SK-N-SH treated with all-trans-retinoic acid at 6 μM for 48 hours (cell line): ENCODE data around the gene NPAS2.

Experiments used
- ARNTL ChIP-seq: fragments of 450-650 bp; formaldehyde crosslinking; IDR thresholded peaks from 2 replicates; pipeline ENCODE4 v1.5.0; 2020; ENCODE audit warnings: low read depth, mild to moderate bottlenecking, moderate library complexity, borderline replicate concordance
- ESRRG ChIP-seq: fragments of 250-450 bp; sonication (Bioruptor Pico); IDR thresholded peaks from 2 replicates; pipeline ENCODE4 v1.6.1; 2021; ENCODE audit warnings: mild to moderate bottlenecking
- PPARA ChIP-seq: fragments of 250-450 bp; sonication (Bioruptor Pico); IDR thresholded peaks from 2 replicates; pipeline ENCODE4 v1.5.0; 2020; ENCODE audit warnings: mild to moderate bottlenecking, borderline replicate concordance
- RARB ChIP-seq: fragments of 250-450 bp; sonication (Bioruptor Pico); IDR thresholded peaks from 2 replicates; pipeline ENCODE4 v1.8.0; 2021; ENCODE audit warnings: mild to moderate bottlenecking, moderate library complexity
- ZFP30 ChIP-seq: fragments of 450-650 bp; formaldehyde crosslinking; IDR thresholded peaks from 2 replicates; pipeline ENCODE4 v1.5.0; 2022; ENCODE audit warnings: mild to moderate bottlenecking, moderate library complexity
- TF ChIP-seq, protein P1 (sequence below): fragments of 250-450 bp; sonication (Bioruptor Pico); IDR thresholded peaks from 2 replicates; pipeline ENCODE4 v1.8.0; 2020; ENCODE audit warnings: mild to moderate bottlenecking, moderate library complexity, borderline replicate concordance
- TF ChIP-seq, protein P2 (sequence below): fragments of 250-450 bp; sonication (Bioruptor Pico); IDR thresholded peaks from 2 replicates; pipeline ENCODE4 v1.5.1; 2020; ENCODE audit warnings: low read depth, mild to moderate bottlenecking, moderate library complexity
- TF ChIP-seq, protein P3 (sequence below): fragments of 250-450 bp; sonication (Bioruptor Pico); IDR thresholded peaks from 2 replicates; pipeline ENCODE4 v1.5.1; 2021; ENCODE audit warnings: mild to moderate bottlenecking, moderate library complexity
- TF ChIP-seq, protein P4 (sequence below): fragments of 250-450 bp; sonication (Bioruptor Pico); IDR thresholded peaks from 2 replicates; pipeline ENCODE4 v1.8.0; 2021; ENCODE audit warnings: low read depth, mild to moderate bottlenecking, moderate library complexity, borderline replicate concordance

DNA sequence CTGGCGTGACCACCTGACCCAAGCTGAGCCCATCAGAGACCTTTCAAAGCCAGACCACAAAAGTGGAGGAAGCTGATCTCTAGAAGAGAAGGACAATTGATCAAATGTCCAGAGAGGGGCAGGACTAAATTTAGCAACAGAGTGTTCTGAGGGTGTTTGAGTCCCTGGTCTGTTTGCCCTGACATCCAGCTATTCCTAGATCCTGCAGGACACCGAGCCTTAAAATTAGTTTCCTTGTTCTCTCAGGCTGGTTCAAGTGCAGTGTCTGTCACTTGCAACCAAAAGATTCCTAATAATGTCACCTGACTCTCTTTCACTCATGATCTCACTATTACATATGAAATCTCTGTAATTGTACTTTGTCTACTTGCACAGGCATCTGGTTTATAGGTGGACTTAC, 33.0 kb upstream of the NPAS2 start:
- TF ChIP-seq, protein P1, sequence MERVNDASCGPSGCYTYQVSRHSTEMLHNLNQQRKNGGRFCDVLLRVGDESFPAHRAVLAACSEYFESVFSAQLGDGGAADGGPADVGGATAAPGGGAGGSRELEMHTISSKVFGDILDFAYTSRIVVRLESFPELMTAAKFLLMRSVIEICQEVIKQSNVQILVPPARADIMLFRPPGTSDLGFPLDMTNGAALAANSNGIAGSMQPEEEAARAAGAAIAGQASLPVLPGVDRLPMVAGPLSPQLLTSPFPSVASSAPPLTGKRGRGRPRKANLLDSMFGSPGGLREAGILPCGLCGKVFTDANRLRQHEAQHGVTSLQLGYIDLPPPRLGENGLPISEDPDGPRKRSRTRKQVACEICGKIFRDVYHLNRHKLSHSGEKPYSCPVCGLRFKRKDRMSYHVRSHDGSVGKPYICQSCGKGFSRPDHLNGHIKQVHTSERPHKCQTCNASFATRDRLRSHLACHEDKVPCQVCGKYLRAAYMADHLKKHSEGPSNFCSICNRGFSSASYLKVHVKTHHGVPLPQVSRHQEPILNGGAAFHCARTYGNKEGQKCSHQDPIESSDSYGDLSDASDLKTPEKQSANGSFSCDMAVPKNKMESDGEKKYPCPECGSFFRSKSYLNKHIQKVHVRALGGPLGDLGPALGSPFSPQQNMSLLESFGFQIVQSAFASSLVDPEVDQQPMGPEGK: no peak
- TF ChIP-seq RARB (no peak), ZFP30 (no peak), PPARA (CRISPR knock-in tag) (no peak), ARNTL (CRISPR knock-in tag) (no peak), ESRRG (CRISPR knock-in tag) (no peak)
- TF ChIP-seq, protein P2, sequence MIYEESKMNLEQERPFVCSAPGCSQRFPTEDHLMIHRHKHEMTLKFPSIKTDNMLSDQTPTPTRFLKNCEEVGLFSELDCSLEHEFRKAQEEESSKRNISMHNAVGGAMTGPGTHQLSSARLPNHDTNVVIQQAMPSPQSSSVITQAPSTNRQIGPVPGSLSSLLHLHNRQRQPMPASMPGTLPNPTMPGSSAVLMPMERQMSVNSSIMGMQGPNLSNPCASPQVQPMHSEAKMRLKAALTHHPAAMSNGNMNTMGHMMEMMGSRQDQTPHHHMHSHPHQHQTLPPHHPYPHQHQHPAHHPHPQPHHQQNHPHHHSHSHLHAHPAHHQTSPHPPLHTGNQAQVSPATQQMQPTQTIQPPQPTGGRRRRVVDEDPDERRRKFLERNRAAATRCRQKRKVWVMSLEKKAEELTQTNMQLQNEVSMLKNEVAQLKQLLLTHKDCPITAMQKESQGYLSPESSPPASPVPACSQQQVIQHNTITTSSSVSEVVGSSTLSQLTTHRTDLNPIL: no peak
- TF ChIP-seq, protein P3, sequence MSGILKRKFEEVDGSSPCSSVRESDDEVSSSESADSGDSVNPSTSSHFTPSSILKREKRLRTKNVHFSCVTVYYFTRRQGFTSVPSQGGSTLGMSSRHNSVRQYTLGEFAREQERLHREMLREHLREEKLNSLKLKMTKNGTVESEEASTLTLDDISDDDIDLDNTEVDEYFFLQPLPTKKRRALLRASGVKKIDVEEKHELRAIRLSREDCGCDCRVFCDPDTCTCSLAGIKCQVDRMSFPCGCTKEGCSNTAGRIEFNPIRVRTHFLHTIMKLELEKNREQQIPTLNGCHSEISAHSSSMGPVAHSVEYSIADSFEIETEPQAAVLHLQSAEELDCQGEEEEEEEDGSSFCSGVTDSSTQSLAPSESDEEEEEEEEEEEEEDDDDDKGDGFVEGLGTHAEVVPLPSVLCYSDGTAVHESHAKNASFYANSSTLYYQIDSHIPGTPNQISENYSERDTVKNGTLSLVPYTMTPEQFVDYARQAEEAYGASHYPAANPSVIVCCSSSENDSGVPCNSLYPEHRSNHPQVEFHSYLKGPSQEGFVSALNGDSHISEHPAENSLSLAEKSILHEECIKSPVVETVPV (CRISPR knock-in tag): no peak
- TF ChIP-seq, protein P4, sequence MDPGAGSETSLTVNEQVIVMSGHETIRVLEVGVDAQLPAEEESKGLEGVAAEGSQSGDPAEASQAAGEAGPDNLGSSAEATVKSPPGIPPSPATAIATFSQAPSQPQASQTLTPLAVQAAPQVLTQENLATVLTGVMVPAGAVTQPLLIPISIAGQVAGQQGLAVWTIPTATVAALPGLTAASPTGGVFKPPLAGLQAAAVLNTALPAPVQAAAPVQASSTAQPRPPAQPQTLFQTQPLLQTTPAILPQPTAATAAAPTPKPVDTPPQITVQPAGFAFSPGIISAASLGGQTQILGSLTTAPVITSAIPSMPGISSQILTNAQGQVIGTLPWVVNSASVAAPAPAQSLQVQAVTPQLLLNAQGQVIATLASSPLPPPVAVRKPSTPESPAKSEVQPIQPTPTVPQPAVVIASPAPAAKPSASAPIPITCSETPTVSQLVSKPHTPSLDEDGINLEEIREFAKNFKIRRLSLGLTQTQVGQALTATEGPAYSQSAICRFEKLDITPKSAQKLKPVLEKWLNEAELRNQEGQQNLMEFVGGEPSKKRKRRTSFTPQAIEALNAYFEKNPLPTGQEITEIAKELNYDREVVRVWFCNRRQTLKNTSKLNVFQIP (CRISPR knock-in tag): no peak
